AML-193 (cell line): ENCODE measurements around the gene C10orf53.
"Not testable (repeated sequence)": the region's sequence is repeated elsewhere in the genome, so short reads cannot be mapped to it uniquely, and the experiment has no call there.

Experiments used
- DNase-seq, 2 experiments: peaks; one replicate each; lab custom pipeline; 2025; lab: John Stamatoyannopoulos, UW

Gene C10orf53

GRCh38 chr10:49688261-49688846 lies 8.9 kb downstream of the C10orf53 start:
- DNase-seq, result no peak

- no peak for DNase-seq
These were observed 9.5 kb downstream of the C10orf53 start for GRCh38 chr10:49688920-49689319.

GRCh38 chr10:49689882-49690510 lies 10.5 kb downstream of the C10orf53 start:
- no peak for DNase-seq

GRCh38 chr10:49690698-49691356 lies 11.4 kb downstream of the C10orf53 start:
- DNase-seq, result no peak

GRCh38 chr10:49691588-49691987 lies 12.1 kb downstream of the C10orf53 start:
- DNase-seq, result no peak

GRCh38 chr10:49694466-49694865 lies 15.0 kb downstream of the C10orf53 start:
- no peak for DNase-seq

GRCh38 chr10:49696311-49696710 lies 16.9 kb downstream of the C10orf53 start:
- DNase-seq, result no peak

- no peak for DNase-seq
These were observed 19.2 kb downstream of the C10orf53 start for GRCh38 chr10:49698679-49699078.

- DNase-seq, result no peak
These were observed 20.8 kb downstream of the C10orf53 start for GRCh38 chr10:49700211-49700610.

GRCh38 chr10:49700997-49701396 lies 21.5 kb downstream of the C10orf53 start:
- DNase-seq, result no peak

GRCh38 chr10:49707585-49707984 lies 28.1 kb downstream of the C10orf53 start:
- no peak for DNase-seq

GRCh38 chr10:49709934-49710333 lies 30.5 kb downstream of the C10orf53 start:
- no peak for DNase-seq

GRCh38 chr10:49710966-49711365 lies 31.5 kb downstream of the C10orf53 start:
- DNase-seq, result no peak

- DNase-seq, result no peak
These were observed 32.0 kb downstream of the C10orf53 start for GRCh38 chr10:49711481-49711880.

- no peak for DNase-seq
These were observed 33.8 kb downstream of the C10orf53 start for GRCh38 chr10:49713266-49713665.

- DNase-seq, result not testable (repeated sequence)
These were observed 35.7 kb downstream of the C10orf53 start for GRCh38 chr10:49715157-49715556.

- no peak for DNase-seq
These were observed 47.1 kb downstream of the C10orf53 start for GRCh38 chr10:49726593-49726992.

GRCh38 chr10:49733866-49734265 lies 54.4 kb downstream of the C10orf53 start:
- DNase-seq, result no peak

- no peak for DNase-seq
These were observed 55.2 kb downstream of the C10orf53 start for GRCh38 chr10:49734676-49735075.

- DNase-seq, result no peak
These were observed 55.7 kb downstream of the C10orf53 start for GRCh38 chr10:49735161-49735560.

- DNase-seq, result no peak
These were observed 56.6 kb downstream of the C10orf53 start for GRCh38 chr10:49735848-49736563.

GRCh38 chr10:49736564-49737113 lies 57.2 kb downstream of the C10orf53 start:
- DNase-seq, result no peak
